Bone marrow (tissue), 2 donors: ENCODE measurements around the gene SSR3.
A peak's percentile ranks its signal among the peaks of the same experiment; 100 is the strongest.
"Not testable (repeated sequence)": the region's sequence is repeated elsewhere in the genome, so short reads cannot be mapped to it uniquely, and the experiment has no call there.

ENCODE experiments used
- DNase-seq, 2 donors: peaks; one replicate each; lab custom pipeline; 2025; lab: John Stamatoyannopoulos, UW

Gene SSR3

DNA sequence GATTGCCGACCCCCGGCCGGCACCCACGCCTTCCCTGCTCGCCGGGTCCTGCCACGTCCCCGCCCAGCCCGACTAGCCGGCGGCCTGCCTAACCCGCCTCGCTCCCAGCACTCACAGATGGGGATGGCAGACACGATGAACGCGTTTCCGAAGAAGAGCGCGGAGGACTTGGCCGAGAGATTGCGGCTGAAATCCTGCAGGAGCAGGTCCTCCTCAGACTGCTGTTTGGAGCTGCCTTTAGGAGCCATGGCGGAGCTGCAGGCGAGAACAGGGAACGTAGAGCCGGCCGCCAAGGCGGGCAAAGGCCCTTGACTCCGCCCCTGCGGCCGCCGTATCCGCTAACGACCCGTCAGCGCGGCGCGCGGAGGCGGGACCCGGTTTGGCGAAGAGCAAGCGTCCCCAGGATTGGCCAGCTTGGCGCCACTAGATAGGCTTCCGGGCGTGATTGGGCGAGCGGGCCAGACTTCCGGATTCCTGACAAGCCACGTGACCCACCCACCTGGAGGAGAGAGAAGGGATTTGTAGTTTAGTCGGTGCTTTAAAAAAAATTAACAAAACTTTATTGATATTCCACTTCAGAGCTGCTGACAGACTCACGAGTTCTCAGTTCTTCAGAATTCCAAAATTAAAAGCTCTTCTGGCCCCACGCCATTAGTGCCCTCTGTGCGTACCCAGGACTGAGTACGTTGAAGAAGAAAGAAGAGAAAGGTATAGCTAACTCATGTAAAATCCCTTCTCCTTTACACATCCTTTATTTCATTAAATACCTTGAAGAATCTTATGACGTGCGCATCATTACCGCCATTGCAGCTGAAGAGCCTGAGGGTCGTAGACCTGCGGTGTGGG, at the start of gene SSR3:
SSR3 (minus strand) TSS at position 276 of the 846 bp plus-strand sequence; CDS start at position 248, 28 bp downstream.
- DNase-seq, result peak; percentile 85 to 97

- DNase-seq, result no peak
Observed at GRCh38 chr3:156604064-156604641, 49.2 kb upstream of the SSR3 start.

- no peak for DNase-seq
Observed at GRCh38 chr3:156603379-156604017, 48.6 kb upstream of the SSR3 start.

- DNase-seq, result no peak
Observed at GRCh38 chr3:156602424-156602823, 47.5 kb upstream of the SSR3 start.

DNA sequence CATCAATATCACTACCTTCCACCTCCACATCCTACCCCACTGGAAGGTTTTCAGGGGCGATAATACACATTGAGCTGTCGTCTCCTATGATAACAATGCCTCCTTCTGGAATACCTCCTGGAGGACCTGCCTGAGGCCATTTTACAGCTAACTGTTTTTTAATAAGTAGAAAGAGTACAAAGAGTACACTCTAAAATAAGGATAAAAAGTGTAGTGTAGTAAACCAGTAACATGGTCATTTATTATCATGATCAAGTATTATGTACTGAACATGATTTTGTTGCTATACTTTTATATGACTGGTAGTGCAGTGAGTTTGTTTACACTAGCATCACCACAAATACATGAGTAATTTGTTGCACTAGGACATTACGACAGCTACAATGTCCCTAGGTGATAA, 46.6 kb upstream of the SSR3 start:
- no peak for DNase-seq

GRCh38 chr3:156600834-156601233, 45.9 kb upstream of the SSR3 start:
- no peak for DNase-seq

GRCh38 chr3:156599089-156599874, 44.4 kb upstream of the SSR3 start:
- DNase-seq, result no peak

- no peak for DNase-seq
Observed at GRCh38 chr3:156598413-156598812, 43.5 kb upstream of the SSR3 start.

DNA sequence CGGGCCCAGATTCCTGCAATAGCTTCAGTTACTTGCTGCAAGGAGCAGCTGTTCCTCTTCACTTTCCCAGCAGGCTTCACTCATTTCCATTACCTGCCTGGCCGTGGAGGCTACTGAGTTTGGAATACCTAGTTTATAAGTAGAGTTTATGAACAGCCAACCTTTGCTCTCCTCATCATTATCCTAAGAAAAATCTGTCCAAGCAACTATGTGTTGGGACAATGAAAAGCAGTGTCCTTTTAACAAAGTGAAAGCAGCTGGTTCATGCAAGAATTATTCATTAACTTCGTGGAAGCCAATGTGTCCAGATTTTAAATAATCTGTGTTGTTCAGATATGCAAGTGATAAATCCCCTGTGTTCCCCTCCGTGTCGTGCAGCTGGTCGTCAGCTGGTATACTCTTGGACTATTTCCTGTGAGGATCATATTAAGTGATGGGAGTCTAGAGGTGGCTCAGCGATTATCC, 39.3 kb upstream of the SSR3 start:
- DNase-seq, result no peak

GRCh38 chr3:156593814-156594213, 38.9 kb upstream of the SSR3 start:
- DNase-seq, result no peak

GRCh38 chr3:156589806-156590205, 34.9 kb upstream of the SSR3 start:
- not testable (repeated sequence) for DNase-seq

DNA sequence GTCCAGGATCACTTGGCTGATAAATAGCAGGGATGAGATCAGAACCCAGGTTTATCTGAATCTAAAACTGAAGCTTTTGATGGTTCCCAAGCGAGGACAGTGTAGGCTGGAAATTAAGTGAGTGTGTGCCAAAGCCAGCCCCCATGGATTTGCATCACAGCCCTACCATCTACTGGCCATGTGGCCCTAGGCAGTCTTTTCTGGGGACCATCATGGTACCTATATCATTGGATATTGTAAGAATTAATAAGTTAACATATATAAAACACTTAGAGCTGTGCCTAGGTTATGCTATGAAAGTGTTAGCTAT, 32.8 kb upstream of the SSR3 start:
- DNase-seq, result no peak

DNA sequence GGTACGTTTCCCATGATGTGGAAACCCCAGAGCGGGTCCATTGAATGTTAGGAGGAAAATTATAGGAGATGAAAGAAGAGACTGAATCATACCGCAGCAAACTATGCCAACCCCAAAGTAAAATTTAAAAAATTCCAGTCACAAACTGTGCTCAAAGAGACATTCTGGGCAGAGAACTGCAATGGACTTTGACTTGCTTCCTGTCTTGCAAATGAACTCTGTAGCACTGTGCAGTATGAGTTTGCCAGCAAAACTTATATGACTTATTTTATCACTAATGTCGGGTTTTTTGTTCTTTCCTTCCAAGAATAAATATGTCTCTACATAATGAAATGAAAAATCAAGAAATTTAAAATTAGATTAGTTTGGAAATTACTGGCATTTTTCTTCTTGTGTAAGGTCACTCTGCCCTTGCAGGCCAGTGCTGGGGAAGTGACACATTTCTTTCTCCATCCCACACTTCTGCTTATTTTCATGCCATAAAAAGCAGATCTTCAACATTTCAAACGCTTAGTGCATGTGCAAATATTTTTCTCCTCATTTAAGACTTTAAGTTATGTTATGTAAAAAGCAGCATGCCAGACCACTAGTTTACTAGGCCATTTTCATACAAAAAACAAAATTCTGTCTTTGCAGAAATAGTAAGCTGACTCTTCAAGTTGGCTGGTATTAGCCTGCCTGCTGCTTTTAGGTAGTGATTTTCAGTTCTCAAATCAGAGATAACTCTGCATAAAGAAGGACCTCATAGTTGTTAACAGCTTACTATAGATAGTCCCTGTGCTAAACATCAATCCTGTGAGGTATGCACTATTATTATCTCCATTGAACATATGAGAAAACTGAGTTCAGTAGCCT, 32.2 kb upstream of the SSR3 start:
- DNase-seq, result no peak

DNA sequence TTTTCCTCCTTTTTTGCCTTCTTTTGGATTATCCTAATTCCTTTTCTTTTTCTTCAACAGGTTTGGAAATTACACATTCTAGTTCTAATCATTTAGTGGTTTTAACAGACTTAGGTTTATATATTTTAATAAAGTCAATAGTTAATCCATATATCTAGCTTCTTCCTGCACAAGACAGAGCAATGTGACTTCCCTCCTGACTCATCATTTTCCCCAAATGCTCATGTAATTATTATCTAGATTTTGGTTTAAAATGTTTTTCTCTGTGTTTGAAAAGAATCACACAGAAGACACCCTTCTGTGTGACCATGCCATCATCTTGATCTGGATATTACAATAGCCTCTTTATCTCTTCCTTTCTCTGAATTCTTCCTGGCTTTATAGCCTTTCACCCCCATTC, 28.6 kb upstream of the SSR3 start:
- DNase-seq, result no peak

DNA sequence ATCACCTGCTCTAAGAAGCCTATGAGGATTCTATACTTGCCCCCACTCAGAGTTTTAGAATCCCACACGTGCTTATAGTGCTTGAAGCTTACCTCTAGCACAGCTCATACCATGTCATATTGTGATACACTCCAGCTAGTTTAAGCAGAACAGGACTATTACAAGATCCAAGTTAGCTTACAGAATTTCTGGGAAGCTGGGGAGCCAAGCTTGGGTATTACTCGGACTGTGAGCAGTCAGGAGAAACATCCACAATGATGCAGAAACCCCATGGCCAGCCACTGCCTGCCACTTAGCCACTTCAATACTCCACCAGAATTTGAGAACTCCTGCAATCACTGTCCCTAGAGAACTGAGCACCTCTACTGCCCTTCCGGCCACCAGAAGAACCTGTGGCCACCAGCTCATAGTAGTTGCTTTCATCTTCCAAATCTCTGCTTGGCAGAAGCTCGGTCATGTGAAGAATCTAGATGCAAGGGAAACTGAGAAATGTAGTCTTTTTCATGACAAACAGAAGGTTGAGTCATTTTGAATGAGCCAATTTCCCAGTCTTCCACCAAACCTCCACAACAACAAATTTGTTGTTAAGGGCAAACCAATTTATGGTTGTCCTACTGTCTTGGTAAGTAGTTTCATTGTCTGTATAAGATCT, 27.7 kb upstream of the SSR3 start:
- DNase-seq, result no peak

DNA sequence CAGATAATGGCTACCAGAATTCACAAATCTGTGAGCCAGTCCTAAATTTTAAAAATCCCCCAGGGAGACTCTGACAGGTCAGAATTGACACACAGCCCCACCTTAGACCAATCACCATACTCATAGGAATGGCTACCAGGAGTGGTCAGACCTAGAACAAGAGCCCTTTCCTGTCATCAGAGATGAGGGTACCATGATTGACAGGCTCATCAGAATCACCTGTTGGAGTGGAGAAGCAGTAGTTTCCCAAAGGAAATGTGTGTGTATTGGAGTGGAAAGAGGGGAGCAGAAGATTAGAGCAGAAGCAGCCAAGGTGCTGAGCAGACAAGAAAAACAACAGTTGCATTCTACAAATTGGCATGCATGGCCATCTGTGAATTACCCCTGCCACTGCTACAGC, 27.0 kb upstream of the SSR3 start:
- DNase-seq, result no peak

DNA sequence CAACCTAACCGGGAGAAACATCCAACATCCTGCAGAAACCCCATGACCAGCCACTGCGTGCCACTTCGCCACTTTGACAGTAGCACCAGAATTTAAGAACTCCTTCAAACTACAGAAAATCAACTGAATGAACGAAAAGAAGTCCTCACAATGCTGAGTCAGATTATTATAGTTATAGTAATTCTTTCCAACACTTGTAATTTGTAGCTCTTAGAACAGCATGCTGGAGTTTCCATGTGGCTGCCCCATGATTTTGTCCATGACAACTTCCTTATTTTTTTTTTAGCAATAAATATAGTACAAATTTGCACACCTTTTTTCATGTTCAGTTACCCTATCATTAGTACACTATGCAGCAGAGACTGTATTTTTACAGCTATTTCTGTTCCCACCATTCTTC, 26.1 kb upstream of the SSR3 start:
- no peak for DNase-seq

GRCh38 chr3:156579427-156579851, 24.5 kb upstream of the SSR3 start:
- DNase-seq, result peak in 1 of 2 donors; percentile 65

DNA sequence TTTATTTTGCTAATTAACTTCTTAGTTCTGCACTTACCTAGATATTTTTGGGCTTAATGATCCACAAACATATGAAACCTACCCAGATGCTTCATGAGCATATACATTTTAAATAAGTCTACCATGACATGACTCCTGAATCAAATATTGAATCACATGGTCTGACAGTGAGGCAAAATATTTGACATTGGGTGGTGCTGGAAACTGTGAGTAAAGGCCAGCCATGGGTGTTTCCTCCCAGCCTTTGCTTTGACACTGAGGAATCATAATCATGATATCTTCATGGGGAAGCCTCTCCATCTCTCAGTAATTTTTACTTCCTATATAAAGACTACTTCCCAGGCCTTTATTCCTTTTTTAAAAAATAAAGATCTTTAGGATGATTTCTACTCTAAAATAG, 22.8 kb upstream of the SSR3 start:
- DNase-seq, result no peak

GRCh38 chr3:156576651-156577348, 21.9 kb upstream of the SSR3 start:
- DNase-seq, result peak in 1 of 2 donors; percentile 36
